CD14-positive monocyte (primary cell): ENCODE measurements around the gene TEAD4. TPM values are rescaled to one million over a fixed set of nuclear protein-coding genes. Genes with fewer than 3 reads are reported as not detected.

Experiments used
- DNase-seq, 3 donors: peaks; one replicate each; pipeline ENCODE4 v3.0.0-alpha.2; 2011 to 2022
- H2AFZ ChIP-seq: 2 replicates; pipeline ENCODE4 v1.6.0; 2012; ENCODE audit warnings: mild to moderate bottlenecking, low read depth, low read length, inconsistent platforms; ENCODE audit not compliant: insufficient read depth, poor library complexity, severe bottlenecking
- H3K27ac ChIP-seq, 2 donors: 1 replicate in 1 of 2; 2 replicates in 1 of 2; pipeline ENCODE4 v1.5.1; 2012 to 2013; ENCODE audit warnings: low read length in 2 of 2, control low read depth in 1 of 2, inconsistent platforms in 1 of 2, low read depth in 1 of 2, mild to moderate bottlenecking in 1 of 2
- H3K27me3 ChIP-seq, 2 donors: one replicate each; pipeline versions ENCODE4 v1.6.0 to v1.6.1; 2011 to 2013; ENCODE audit warnings: low read length in 2 of 2; ENCODE audit not compliant: control insufficient read depth in 2 of 2, insufficient read depth in 2 of 2
- H3K36me3 ChIP-seq, 2 donors: replicated peaks in 1 of 2; 1 replicate in 1 of 2; 2 replicates in 1 of 2; pipeline versions ENCODE4 v1.5.1 to v1.6.1; 2012 to 2013; ENCODE audit warnings: low read length in 2 of 2, control low read depth in 1 of 2, inconsistent platforms in 1 of 2, mild to moderate bottlenecking in 1 of 2; ENCODE audit not compliant: insufficient read depth in 2 of 2, control insufficient read depth in 1 of 2
- H3K4me1 ChIP-seq, 2 donors: 1 replicate in 1 of 2; 2 replicates in 1 of 2; pipeline versions ENCODE4 v1.5.1 to v1.6.1; 2012 to 2013; ENCODE audit warnings: low read length in 2 of 2, control low read depth in 1 of 2, inconsistent platforms in 1 of 2, mild to moderate bottlenecking in 1 of 2, moderate library complexity in 1 of 2; ENCODE audit not compliant: insufficient read depth in 2 of 2, control insufficient read depth in 1 of 2
- H3K4me2 ChIP-seq: replicated peaks from 2 replicates; pipeline ENCODE3; 2012; ENCODE audit warnings: low read length, moderate library complexity, mild to moderate bottlenecking; ENCODE audit not compliant: poor library complexity, severe bottlenecking; ENCODE audit errors: extremely low read depth
- H3K4me3 ChIP-seq, 3 experiments: fragments of 200-600 bp in 1 of 3; sonication (generic) in 1 of 3; replicated peaks in 1 of 3; 1 replicate in 2 of 3; 2 replicates in 1 of 3; pipeline ENCODE4 v1.5.1; 2011 to 2013; ENCODE audit warnings: low read length in 3 of 3, mild to moderate bottlenecking in 3 of 3, control low read depth in 2 of 3, low read depth in 2 of 3, inconsistent platforms in 1 of 3, moderate library complexity in 1 of 3
- H3K79me2 ChIP-seq: 2 replicates; pipeline ENCODE4 v1.6.0; 2012; ENCODE audit warnings: mild to moderate bottlenecking, control low read depth, inconsistent platforms, low read length, moderate library complexity; ENCODE audit not compliant: insufficient read depth
- H3K9ac ChIP-seq: 2 replicates; pipeline ENCODE4 v1.6.0; 2017; ENCODE audit warnings: low read length, mild to moderate bottlenecking; ENCODE audit not compliant: insufficient read depth, poor library complexity, severe bottlenecking
- H3K9me3 ChIP-seq, 2 donors: replicated peaks in 1 of 2; 1 replicate in 1 of 2; 2 replicates in 1 of 2; pipeline versions ENCODE4 v1.5.1 to v1.6.1; 2012 to 2013; ENCODE audit warnings: low read length in 2 of 2, control low read depth in 1 of 2; ENCODE audit not compliant: control insufficient read depth in 1 of 2, insufficient read depth in 1 of 2
- H4K20me1 ChIP-seq: 2 replicates; pipeline ENCODE4 v1.6.0; 2012; ENCODE audit warnings: mild to moderate bottlenecking, low read length, control low read depth, moderate library complexity; ENCODE audit not compliant: insufficient read depth
- H3K27ac Mint-ChIP-seq, 7 donors: one replicate each; pipeline ENCODE4 v1.8.0; 2020; ENCODE audit warnings: mild to moderate bottlenecking in 7 of 7, mixed read lengths in 7 of 7, moderate library complexity in 6 of 7, inconsistent platforms in 2 of 7
- H3K27me3 Mint-ChIP-seq, 3 donors: one replicate each; pipeline ENCODE4 v1.8.0; 2021 to 2022; ENCODE audit warnings: low read depth in 3 of 3, mild to moderate bottlenecking in 3 of 3, mixed read lengths in 3 of 3, moderate library complexity in 3 of 3, inconsistent platforms in 1 of 3
- H3K36me3 Mint-ChIP-seq, 2 donors: one replicate each; pipeline ENCODE4 v1.8.0; 2020; ENCODE audit warnings: mixed read lengths in 2 of 2, inconsistent platforms in 1 of 2, mild to moderate bottlenecking in 1 of 2
- H3K4me1 Mint-ChIP-seq: one replicate; pipeline ENCODE4 v1.8.0; 2020; ENCODE audit warnings: mild to moderate bottlenecking, mixed read lengths
- H3K4me3 Mint-ChIP-seq, 2 donors: one replicate each; pipeline ENCODE4 v1.8.0; 2020; ENCODE audit warnings: mild to moderate bottlenecking in 2 of 2, mixed read lengths in 2 of 2, moderate library complexity in 1 of 2
- H3K9me3 Mint-ChIP-seq, 7 donors: one replicate each; pipeline ENCODE4 v1.8.0; 2020 to 2022; ENCODE audit warnings: mixed read lengths in 7 of 7, mild to moderate bottlenecking in 6 of 7, moderate library complexity in 6 of 7, inconsistent platforms in 2 of 7
- CTCF ChIP-seq: fragments of 200-600 bp; IDR thresholded peaks from one replicate; pipeline ENCODE4 v1.8.0; 2022; ENCODE audit warnings: antibody characterized with exemption, mild to moderate bottlenecking
- WGBS: methylation state at CpG from one replicate; pipeline ENCODE4 v1.1.5; 2013; ENCODE audit warnings: missing lambda C conversion rate; ENCODE audit not compliant: insufficient coverage; 5-methylcytosine and 5-hydroxymethylcytosine counted together
- intact Hi-C, 2 donors: fragments of 100-400 bp; cut with micrococcal nuclease; formaldehyde crosslinking; loops; one replicate each; pipeline versions ENCODE4 v1.15.0 to v1.15.1; 2023
- polyA plus RNA-seq, 3 donors: library from polyadenylated mRNA; depleted of rRNA in 1 of 3; unstranded in 2 of 3; stranded (reverse) in 1 of 3; fragments of 300-500 nt in 2 of 3; fragments of >200 nt in 1 of 3; fragmentation: Illumina TruSeq in 2 of 3; gene quantifications; 1 replicate in 2 of 3; 2 replicates in 1 of 3; pipeline ENCODE4 v1.2.3, GENCODE V29; 2012 to 2021

The TEAD4 gene
- polyA plus RNA-seq, 3 donors, result not detected

- no peak for TF ChIP-seq CTCF
- no peak overlapping the region for H3K4me2 ChIP-seq
- H3K4me3 Mint-ChIP-seq, result no peak overlapping the region
- intact Hi-C loops, result loop anchor here in 1 of 2 donors (10.0 kb wide), 1 partner anchor 181 kb away; the partner anchor contains the start of gene TEX52
- no peaks in the 10 kb centered on the region for H3K9me3 ChIP-seq
- no peak overlapping the region for H2AFZ ChIP-seq
- H3K27ac ChIP-seq, result no peak overlapping the region
- WGBS, result 88% methylated on average over 8 of the region's 16 CpGs
- no peaks in the 10 kb centered on the region for H3K9me3 Mint-ChIP-seq
- H3K4me3 ChIP-seq, result no peak overlapping the region
- H3K27me3 ChIP-seq, result no peaks in the 10 kb centered on the region
- H3K4me1 Mint-ChIP-seq, result no peaks in the 10 kb centered on the region
- no peaks in the 10 kb centered on the region for H3K36me3 Mint-ChIP-seq
- H3K79me2 ChIP-seq, result no peaks in the 10 kb centered on the region
- no peaks in the 10 kb centered on the region for H3K36me3 ChIP-seq
- no peak overlapping the region for H3K9ac ChIP-seq
- no peaks in the 10 kb centered on the region for H3K4me1 ChIP-seq
- no peak overlapping the region for H3K27ac Mint-ChIP-seq
- H3K27me3 Mint-ChIP-seq, result peaks cover 0 to 1% (median 0%) of the 10 kb centered on the region in 3 donors
- no peak for DNase-seq
- no peaks in the 10 kb centered on the region for H4K20me1 ChIP-seq
Observed at GRCh38 chr12:3035815-3036702, 76.9 kb downstream of the TEAD4 start.

- Mint-ChIP-seq H3K27me3 (peaks cover 0 to 2% (median 1%) of the 10 kb centered on the region in 3 donors), H3K4me1 (no peaks in the 10 kb centered on the region), H3K9me3 (no peaks in the 10 kb centered on the region), H3K27ac (no peak overlapping the region), H3K36me3 (no peaks in the 10 kb centered on the region), H3K4me3 (no peak overlapping the region)
- Histone ChIP-seq H3K9ac (no peak overlapping the region), H3K4me1 (no peaks in the 10 kb centered on the region), H3K36me3 (no peaks in the 10 kb centered on the region), H3K27ac (no peak overlapping the region), H3K4me3 (no peak overlapping the region), H3K4me2 (no peak overlapping the region), H4K20me1 (no peaks in the 10 kb centered on the region), H2AFZ (no peak overlapping the region), H3K79me2 (no peaks in the 10 kb centered on the region), H3K9me3 (no peaks in the 10 kb centered on the region), H3K27me3 (no peaks in the 10 kb centered on the region)
- 92% methylated on average over 7 of the region's 12 CpGs for WGBS
- TF ChIP-seq CTCF, result no peak
- DNase-seq, result no peak
- intact Hi-C loops, result loop anchor here in 1 of 2 donors (10.0 kb wide), 1 partner anchor 182 kb away; the partner anchor contains the start of gene TEX52
Observed at GRCh38 chr12:3036901-3037600, 77.9 kb downstream of the TEAD4 start.
